H9 (cell line): ENCODE data around the gene PPP1R7. TPM values are rescaled to one million over a fixed set of nuclear protein-coding genes. Genes with fewer than 3 reads are reported as not detected.

Experiments used
- DNase-seq: peaks from one replicate; pipeline ENCODE4 v3.0.0-alpha.2; 2017
- H2AFZ ChIP-seq: one replicate; pipeline ENCODE4 v1.6.1; 2013; ENCODE audit warnings: mild to moderate bottlenecking, low read length, control low read depth, moderate library complexity
- H2AK5ac ChIP-seq: 2 replicates; pipeline ENCODE4 v1.6.1; 2013; ENCODE audit warnings: low read length, control low read depth, mixed read lengths; ENCODE audit not compliant: insufficient read length
- H2BK120ac ChIP-seq: one replicate; pipeline ENCODE4 v1.6.1; 2013; ENCODE audit warnings: low read depth, mild to moderate bottlenecking, low read length, control low read depth, inconsistent platforms; ENCODE audit not compliant: poor library complexity, severe bottlenecking
- H2BK12ac ChIP-seq: 2 replicates; pipeline ENCODE4 v1.6.1; 2013; ENCODE audit warnings: low read length, control low read depth, mixed read lengths, low read depth; ENCODE audit not compliant: insufficient read length
- H2BK15ac ChIP-seq: 2 replicates; pipeline ENCODE4 v1.6.1; 2013; ENCODE audit warnings: low read depth, low read length, control low read depth
- H2BK20ac ChIP-seq: one replicate; pipeline ENCODE4 v1.6.1; 2013; ENCODE audit warnings: low read depth, mild to moderate bottlenecking, low read length, control low read depth, inconsistent platforms; ENCODE audit not compliant: poor library complexity, severe bottlenecking
- H2BK5ac ChIP-seq: 2 replicates; pipeline ENCODE4 v1.6.1; 2013; ENCODE audit warnings: low read length, control low read depth, mixed read lengths; ENCODE audit not compliant: insufficient read length
- H3K14ac ChIP-seq: 2 replicates; pipeline ENCODE4 v1.6.1; 2013; ENCODE audit warnings: low read length, control low read depth; ENCODE audit not compliant: insufficient read depth
- H3K18ac ChIP-seq: 2 replicates; pipeline ENCODE4 v1.6.1; 2013; ENCODE audit warnings: low read depth, mild to moderate bottlenecking, mixed read lengths, low read length, control low read depth; ENCODE audit not compliant: insufficient read length
- H3K23ac ChIP-seq: 2 replicates; pipeline ENCODE4 v1.6.1; 2013; ENCODE audit warnings: low read length, control low read depth, mixed read lengths, low read depth; ENCODE audit not compliant: insufficient read length
- H3K23me2 ChIP-seq: 2 replicates; pipeline ENCODE4 v1.6.1; 2013; ENCODE audit warnings: low read depth, mild to moderate bottlenecking, mixed read lengths, low read length, control low read depth; ENCODE audit not compliant: insufficient read length, poor library complexity, severe bottlenecking
- H3K27ac ChIP-seq: 2 replicates; pipeline ENCODE4 v1.5.1; 2013; ENCODE audit warnings: low read length, control low read depth, mixed read lengths, low read depth; ENCODE audit not compliant: insufficient read length
- H3K27me3 ChIP-seq: 2 replicates; pipeline ENCODE4 v1.6.1; 2013; ENCODE audit warnings: low read length, control low read depth, inconsistent platforms; ENCODE audit not compliant: insufficient read depth
- H3K4ac ChIP-seq: 2 replicates; pipeline ENCODE4 v1.6.1; 2013; ENCODE audit warnings: low read depth, mild to moderate bottlenecking, control low read depth, inconsistent platforms, low read length, moderate library complexity
- H3K4me1 ChIP-seq: 2 replicates; pipeline ENCODE4 v1.6.1; 2013; ENCODE audit warnings: low read length, control low read depth, inconsistent platforms; ENCODE audit not compliant: insufficient read depth
- H3K4me2 ChIP-seq: 2 replicates; pipeline ENCODE4 v1.6.1; 2013; ENCODE audit warnings: low read length, control low read depth, mixed read lengths; ENCODE audit not compliant: insufficient read length, insufficient read depth
- H3K56ac ChIP-seq: 2 replicates; pipeline ENCODE4 v1.6.1; 2013; ENCODE audit warnings: low read depth, mild to moderate bottlenecking, mixed read lengths, low read length, control low read depth; ENCODE audit not compliant: insufficient read length
- H3K79me1 ChIP-seq: 2 replicates; pipeline ENCODE4 v1.6.1; 2013; ENCODE audit warnings: low read depth, mild to moderate bottlenecking, moderate library complexity, low read length, control low read depth, inconsistent platforms; ENCODE audit not compliant: insufficient read depth, poor library complexity, severe bottlenecking
- H3K79me2 ChIP-seq: 2 replicates; pipeline ENCODE4 v1.6.1; 2013; ENCODE audit warnings: low read length, control low read depth, inconsistent platforms; ENCODE audit not compliant: insufficient read depth
- H3K9ac ChIP-seq: 2 replicates; pipeline ENCODE4 v1.6.1; 2013; ENCODE audit warnings: low read length, control low read depth, mixed read lengths; ENCODE audit not compliant: insufficient read length; ENCODE audit errors: extremely low read depth
- H3K9me3 ChIP-seq: one replicate; pipeline ENCODE4 v1.6.1; 2013; ENCODE audit warnings: low read depth, low read length, inconsistent platforms; ENCODE audit not compliant: control insufficient read depth
- H3T11ph ChIP-seq: one replicate; pipeline ENCODE4 v1.6.1; 2013; ENCODE audit warnings: mild to moderate bottlenecking, low read length, control low read depth, inconsistent platforms
- H4K20me1 ChIP-seq: one replicate; pipeline ENCODE4 v1.6.1; 2013; ENCODE audit not compliant: control insufficient read depth, insufficient read length, insufficient read depth
- H4K5ac ChIP-seq: 2 replicates; pipeline ENCODE4 v1.6.1; 2013; ENCODE audit warnings: low read depth, mild to moderate bottlenecking, mixed read lengths, low read length, control low read depth; ENCODE audit not compliant: insufficient read length
- H4K8ac ChIP-seq: replicated peaks from 2 replicates; pipeline ENCODE4 v1.6.1; 2013; ENCODE audit warnings: low read length, control low read depth, mixed read lengths, low read depth; ENCODE audit not compliant: insufficient read length
- H4K91ac ChIP-seq: 2 replicates; pipeline ENCODE4 v1.6.1; 2013; ENCODE audit warnings: low read depth, mild to moderate bottlenecking, moderate library complexity, mixed read lengths, low read length, control low read depth; ENCODE audit not compliant: insufficient read length
- H3K27ac Mint-ChIP-seq, 3 experiments: 2 replicates in 2 of 3; 3 replicates in 1 of 3; pipeline ENCODE4 v1.8.0; 2020 to 2021; ENCODE audit warnings: mixed read lengths in 3 of 3, mild to moderate bottlenecking in 1 of 3, moderate library complexity in 1 of 3
- H3K27me3 Mint-ChIP-seq: 2 replicates; pipeline ENCODE4 v1.8.0; 2021; ENCODE audit warnings: low read depth, mild to moderate bottlenecking, moderate library complexity, mixed read lengths
- H3K36me3 Mint-ChIP-seq, 3 experiments: 2 replicates in 2 of 3; 3 replicates in 1 of 3; pipeline ENCODE4 v1.8.0; 2020 to 2021; ENCODE audit warnings: low read depth in 3 of 3, mixed read lengths in 3 of 3; ENCODE audit not compliant: insufficient read depth in 1 of 3
- H3K4me1 Mint-ChIP-seq, 2 experiments: 2 replicates each; pipeline ENCODE4 v1.8.0; 2020; ENCODE audit warnings: mixed read lengths in 2 of 2
- H3K4me3 Mint-ChIP-seq, 2 experiments: 2 replicates in 1 of 2; 3 replicates in 1 of 2; pipeline ENCODE4 v1.8.0; 2020 to 2021; ENCODE audit warnings: mild to moderate bottlenecking in 2 of 2, mixed read lengths in 2 of 2, moderate library complexity in 1 of 2
- H3K9me3 Mint-ChIP-seq, 2 experiments: 2 replicates in 1 of 2; 3 replicates in 1 of 2; pipeline ENCODE4 v1.8.0; 2020; ENCODE audit warnings: mild to moderate bottlenecking in 2 of 2, mixed read lengths in 2 of 2, moderate library complexity in 1 of 2
- CTCF ChIP-seq: fragments of 200-600 bp; sonication (generic); conservative IDR thresholded peaks from 3 replicates; pipeline ENCODE4 v1.8.0; 2021; ENCODE audit warnings: antibody characterized with exemption, mild to moderate bottlenecking
- WGBS: extraction: QIAGEN DNeasy Blood & Tissue Kit; methylation state at CpG from one replicate; pipeline ENCODE4 v1.1.7; 2013; ENCODE audit warnings: missing lambda C conversion rate, low lambda C conversion rate, mixed read lengths; ENCODE audit not compliant: insufficient read length; ENCODE audit errors: extremely low coverage; 5-methylcytosine and 5-hydroxymethylcytosine counted together
- total RNA-seq: library from RNA; stranded (reverse); gene quantifications from 2 replicates; pipeline ENCODE4 v1.2.1, GENCODE V29; 2021

The PPP1R7 gene
- total RNA-seq, 1 experiment from 2014 or later: 60.2 TPM

GRCh38 chr2:241114836-241115235 lies 35.4 kb upstream of the PPP1R7 start:
- Histone ChIP-seq H2AK5ac (no peak overlapping the region), H3K9me3 (no peaks in the 10 kb centered on the region)
- WGBS: no CpG with 5 or more reads among the region's 11 CpGs

More at GRCh38 chr2:241114836-241115235, 35.4 kb upstream of the PPP1R7 start:
- Mint-ChIP-seq H3K27ac (no peak overlapping the region), H3K27me3 (no peaks in the 10 kb centered on the region), H3K36me3 (peaks cover 3 to 44% (median 37%) of the 10 kb centered on the region in 3 experiments; a peak in 6 of 7 replicates), H3K4me3 (no peak overlapping the region), H3K9me3 (no peaks in the 10 kb centered on the region), H3K4me1 (no peaks in the 10 kb centered on the region)
- H3K23me2 ChIP-seq: no peaks in the 10 kb centered on the region
- H3K27ac ChIP-seq: no peak overlapping the region
- DNase-seq: no peak
- no peak overlapping the region for H3K4ac ChIP-seq
- no peaks in the 10 kb centered on the region for H4K20me1 ChIP-seq
- no peaks in the 10 kb centered on the region for H3K27me3 ChIP-seq
- H3K4me1 ChIP-seq: no peaks in the 10 kb centered on the region
- H3K79me2 ChIP-seq: no peaks in the 10 kb centered on the region
- no peak overlapping the region for H3K56ac ChIP-seq
- no peak overlapping the region for H4K91ac ChIP-seq
- H3K4me2 ChIP-seq: no peak overlapping the region
- H2BK20ac ChIP-seq: no peak overlapping the region
- H2BK120ac ChIP-seq: no peak overlapping the region
- no peak overlapping the region for H2AFZ ChIP-seq
- no peak overlapping the region for H4K8ac ChIP-seq
- no peak overlapping the region for H3K18ac ChIP-seq
- no peak overlapping the region for H2BK12ac ChIP-seq
- no peaks in the 10 kb centered on the region for H3K79me1 ChIP-seq
- H2BK15ac ChIP-seq: no peak overlapping the region
- TF ChIP-seq CTCF: no peak
- no peak overlapping the region for H3K14ac ChIP-seq
- H2BK5ac ChIP-seq: no peak overlapping the region
- no peak overlapping the region for H3K23ac ChIP-seq
- no peak overlapping the region for H3T11ph ChIP-seq
- H4K5ac ChIP-seq: no peak overlapping the region
- H3K9ac ChIP-seq: no peak overlapping the region
